ENCODE data around the gene C12orf57. TPM values are rescaled to one million over a fixed set of nuclear protein-coding genes. Genes with fewer than 3 reads are reported as not detected.
A peak's percentile ranks its signal among the peaks of the same experiment; 100 is the strongest.

C12orf57 gene
- polyA plus RNA-seq, 1 donor from 2014 or later, result 500 TPM

GRCh38 chr12:6967651-6968100 is 23.9 kb downstream of the C12orf57 start:
- Histone ChIP-seq H3F3A (ENCODE audit: insufficient read depth, low read length, poor library complexity, severe bottlenecking) (no peaks in the 10 kb centered on the region), H3K9me2 (ENCODE audit: insufficient read depth, low read length) (no peaks in the 10 kb centered on the region), H4K20me1 (ENCODE audit: insufficient read depth) (no peaks in the 10 kb centered on the region), H3K9ac (ENCODE audit: low read length) (no peak overlapping the region), H3K27ac (ENCODE audit: low read length) (no peak overlapping the region), H3K36me3 (ENCODE audit: insufficient read depth, low read length) (no peaks in the 10 kb centered on the region), H3K4me3 (ENCODE audit: low read length) (no peak overlapping the region), H3K9me3 (ENCODE audit: low read length) (no peaks in the 10 kb centered on the region), H2AFZ (ENCODE audit: low read depth, low read length) (no peak overlapping the region), H3K27me3 (ENCODE audit: insufficient read depth, low read depth, low read length) (no peaks in the 10 kb centered on the region), H3K4me2 (ENCODE audit: low read length) (no peak overlapping the region), H3K79me2 (replicated peaks; ENCODE audit: insufficient read depth, low read length) (peaks cover 34% of the 10 kb centered on the region)
- TF ChIP-seq MXI1 (conservative IDR thresholded peaks at IDR 0.05; ENCODE audit: poor library complexity, severe bottlenecking) (no peak), POLR2AphosphoS5 (IDR thresholded peaks at IDR 0.05) (no peak), EZH2 (IDR thresholded peaks at IDR 0.05; ENCODE audit: borderline replicate concordance, insufficient read depth, low read length, poor library complexity, severe bottlenecking) (no peak), RAD21 (conservative IDR thresholded peaks at IDR 0.05) (no peak), EP300 (conservative IDR thresholded peaks at IDR 0.05; ENCODE audit: poor library complexity, severe bottlenecking) (no peak), SMC3 (conservative IDR thresholded peaks at IDR 0.05; ENCODE audit: poor library complexity) (no peak), CTCF (IDR thresholded peaks at IDR 0.05; ENCODE audit: poor library complexity, severe bottlenecking) (no peak), TAF1 (IDR thresholded peaks at IDR 0.05; ENCODE audit: low read depth) (no peak)
- TF ChIP-seq, protein P1, sequence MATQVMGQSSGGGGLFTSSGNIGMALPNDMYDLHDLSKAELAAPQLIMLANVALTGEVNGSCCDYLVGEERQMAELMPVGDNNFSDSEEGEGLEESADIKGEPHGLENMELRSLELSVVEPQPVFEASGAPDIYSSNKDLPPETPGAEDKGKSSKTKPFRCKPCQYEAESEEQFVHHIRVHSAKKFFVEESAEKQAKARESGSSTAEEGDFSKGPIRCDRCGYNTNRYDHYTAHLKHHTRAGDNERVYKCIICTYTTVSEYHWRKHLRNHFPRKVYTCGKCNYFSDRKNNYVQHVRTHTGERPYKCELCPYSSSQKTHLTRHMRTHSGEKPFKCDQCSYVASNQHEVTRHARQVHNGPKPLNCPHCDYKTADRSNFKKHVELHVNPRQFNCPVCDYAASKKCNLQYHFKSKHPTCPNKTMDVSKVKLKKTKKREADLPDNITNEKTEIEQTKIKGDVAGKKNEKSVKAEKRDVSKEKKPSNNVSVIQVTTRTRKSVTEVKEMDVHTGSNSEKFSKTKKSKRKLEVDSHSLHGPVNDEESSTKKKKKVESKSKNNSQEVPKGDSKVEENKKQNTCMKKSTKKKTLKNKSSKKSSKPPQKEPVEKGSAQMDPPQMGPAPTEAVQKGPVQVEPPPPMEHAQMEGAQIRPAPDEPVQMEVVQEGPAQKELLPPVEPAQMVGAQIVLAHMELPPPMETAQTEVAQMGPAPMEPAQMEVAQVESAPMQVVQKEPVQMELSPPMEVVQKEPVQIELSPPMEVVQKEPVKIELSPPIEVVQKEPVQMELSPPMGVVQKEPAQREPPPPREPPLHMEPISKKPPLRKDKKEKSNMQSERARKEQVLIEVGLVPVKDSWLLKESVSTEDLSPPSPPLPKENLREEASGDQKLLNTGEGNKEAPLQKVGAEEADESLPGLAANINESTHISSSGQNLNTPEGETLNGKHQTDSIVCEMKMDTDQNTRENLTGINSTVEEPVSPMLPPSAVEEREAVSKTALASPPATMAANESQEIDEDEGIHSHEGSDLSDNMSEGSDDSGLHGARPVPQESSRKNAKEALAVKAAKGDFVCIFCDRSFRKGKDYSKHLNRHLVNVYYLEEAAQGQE (IDR thresholded peaks at IDR 0.05; ENCODE audit: borderline replicate concordance), result no peak

DNA sequence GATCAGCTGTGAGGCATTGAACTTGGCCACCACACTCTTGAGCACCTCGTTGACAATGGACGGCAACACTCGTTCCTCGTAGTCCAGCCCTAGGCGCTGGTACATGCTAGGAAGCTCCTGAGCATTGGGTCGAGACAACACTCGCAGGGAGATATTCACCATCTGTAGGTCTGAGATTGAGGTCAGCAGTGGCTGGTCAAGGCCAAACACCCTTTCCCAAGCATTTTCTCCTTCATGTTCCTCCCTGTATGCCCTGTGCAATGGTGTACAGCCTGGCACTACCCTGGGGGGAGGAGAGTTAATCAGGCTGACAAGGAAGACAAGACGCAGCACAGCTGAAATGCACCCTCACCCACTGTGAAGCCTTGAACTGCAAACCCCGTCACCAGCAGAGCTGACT is 24.6 kb downstream of the C12orf57 start:
- no peaks in the 10 kb centered on the region for H3K36me3 ChIP-seq (ENCODE audit: insufficient read depth, low read length)
- H3K27me3 ChIP-seq (ENCODE audit: insufficient read depth, low read depth, low read length), result no peaks in the 10 kb centered on the region
- H2AFZ ChIP-seq (ENCODE audit: low read depth, low read length), result no peak overlapping the region
- TF ChIP-seq MXI1 (conservative IDR thresholded peaks at IDR 0.05; ENCODE audit: poor library complexity, severe bottlenecking) (no peak), SMC3 (conservative IDR thresholded peaks at IDR 0.05; ENCODE audit: poor library complexity) (no peak), RAD21 (conservative IDR thresholded peaks at IDR 0.05) (no peak), TAF1 (IDR thresholded peaks at IDR 0.05; ENCODE audit: low read depth) (no peak), EZH2 (IDR thresholded peaks at IDR 0.05; ENCODE audit: borderline replicate concordance, insufficient read depth, low read length, poor library complexity, severe bottlenecking) (no peak), POLR2AphosphoS5 (IDR thresholded peaks at IDR 0.05) (no peak), CTCF (IDR thresholded peaks at IDR 0.05; ENCODE audit: poor library complexity, severe bottlenecking) (no peak), EP300 (conservative IDR thresholded peaks at IDR 0.05; ENCODE audit: poor library complexity, severe bottlenecking) (no peak)
- TF ChIP-seq, protein P1 (IDR thresholded peaks at IDR 0.05; ENCODE audit: borderline replicate concordance), result no peak
- no peak overlapping the region for H3K27ac ChIP-seq (ENCODE audit: low read length)
- no peaks in the 10 kb centered on the region for H3K9me2 ChIP-seq (ENCODE audit: insufficient read depth, low read length)
- no peaks in the 10 kb centered on the region for H4K20me1 ChIP-seq (ENCODE audit: insufficient read depth)
- no peaks in the 10 kb centered on the region for H3K9me3 ChIP-seq (ENCODE audit: low read length)
- no peaks in the 10 kb centered on the region for H3F3A ChIP-seq (ENCODE audit: insufficient read depth, low read length, poor library complexity, severe bottlenecking)
- peak overlapping the region; percentile 99 for H3K4me3 ChIP-seq (ENCODE audit: low read length)
- no peak overlapping the region for H3K9ac ChIP-seq (ENCODE audit: low read length)
- peaks cover 34% of the 10 kb centered on the region for H3K79me2 ChIP-seq (replicated peaks; ENCODE audit: insufficient read depth, low read length)
- no peak overlapping the region for H3K4me2 ChIP-seq (ENCODE audit: low read length)
